Measurements from ENCODE around the gene TIMP2.

The TIMP2 gene

DNA sequence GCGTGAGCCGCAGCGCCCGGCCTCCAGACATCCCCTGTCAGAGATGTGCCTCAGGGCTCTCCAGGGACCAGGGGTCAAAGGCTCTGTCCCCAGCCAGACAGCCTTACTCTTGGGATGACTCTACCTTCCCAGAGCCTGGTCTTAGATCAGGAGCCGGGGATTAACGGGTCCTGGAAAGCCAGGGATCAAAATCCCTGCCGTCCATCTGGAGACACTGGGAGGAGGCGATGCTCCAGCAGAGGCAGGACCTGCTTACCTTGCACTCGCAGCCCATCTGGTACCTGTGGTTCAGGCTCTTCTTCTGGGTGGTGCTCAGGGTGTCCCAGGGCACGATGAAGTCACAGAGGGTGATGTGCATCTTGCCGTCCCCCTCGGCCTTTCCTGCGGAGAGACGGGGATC, 67.9 kb downstream of the TIMP2 start:
- no peak overlapping the region for H3K27ac ChIP-seq (ENCODE audit: low read length)
- H3K9me3 ChIP-seq (ENCODE audit: insufficient read depth, low read length), result no peaks in the 10 kb centered on the region
- no peaks in the 10 kb centered on the region for H3K4me1 ChIP-seq (ENCODE audit: low read length)
- no peaks in the 10 kb centered on the region for H3K36me3 ChIP-seq (replicated peaks; ENCODE audit: low read depth, low read length)
- H4K20me1 ChIP-seq (ENCODE audit: insufficient read depth, low read length), result no peaks in the 10 kb centered on the region
- no peak overlapping the region for H3K4me3 ChIP-seq (ENCODE audit: low read length)
- H3K4me2 ChIP-seq (ENCODE audit: low read length), result no peak overlapping the region
- TF ChIP-seq, protein P1, sequence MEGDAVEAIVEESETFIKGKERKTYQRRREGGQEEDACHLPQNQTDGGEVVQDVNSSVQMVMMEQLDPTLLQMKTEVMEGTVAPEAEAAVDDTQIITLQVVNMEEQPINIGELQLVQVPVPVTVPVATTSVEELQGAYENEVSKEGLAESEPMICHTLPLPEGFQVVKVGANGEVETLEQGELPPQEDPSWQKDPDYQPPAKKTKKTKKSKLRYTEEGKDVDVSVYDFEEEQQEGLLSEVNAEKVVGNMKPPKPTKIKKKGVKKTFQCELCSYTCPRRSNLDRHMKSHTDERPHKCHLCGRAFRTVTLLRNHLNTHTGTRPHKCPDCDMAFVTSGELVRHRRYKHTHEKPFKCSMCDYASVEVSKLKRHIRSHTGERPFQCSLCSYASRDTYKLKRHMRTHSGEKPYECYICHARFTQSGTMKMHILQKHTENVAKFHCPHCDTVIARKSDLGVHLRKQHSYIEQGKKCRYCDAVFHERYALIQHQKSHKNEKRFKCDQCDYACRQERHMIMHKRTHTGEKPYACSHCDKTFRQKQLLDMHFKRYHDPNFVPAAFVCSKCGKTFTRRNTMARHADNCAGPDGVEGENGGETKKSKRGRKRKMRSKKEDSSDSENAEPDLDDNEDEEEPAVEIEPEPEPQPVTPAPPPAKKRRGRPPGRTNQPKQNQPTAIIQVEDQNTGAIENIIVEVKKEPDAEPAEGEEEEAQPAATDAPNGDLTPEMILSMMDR (IDR thresholded peaks at IDR 0.05; ENCODE audit: low read depth, low read length), result no peak
- TF ChIP-seq EZH2phosphoT487 (IDR thresholded peaks at IDR 0.05; ENCODE audit: low read depth), result no peak
- no peaks in the 10 kb centered on the region for H3K79me2 ChIP-seq (ENCODE audit: low read length)
- H3K27me3 ChIP-seq (ENCODE audit: low read depth, low read length), result peaks cover 19% of the 10 kb centered on the region
- no peak overlapping the region for H2AFZ ChIP-seq (ENCODE audit: low read depth, low read length)
- H3K9ac ChIP-seq (ENCODE audit: low read length), result no peak overlapping the region

DNA sequence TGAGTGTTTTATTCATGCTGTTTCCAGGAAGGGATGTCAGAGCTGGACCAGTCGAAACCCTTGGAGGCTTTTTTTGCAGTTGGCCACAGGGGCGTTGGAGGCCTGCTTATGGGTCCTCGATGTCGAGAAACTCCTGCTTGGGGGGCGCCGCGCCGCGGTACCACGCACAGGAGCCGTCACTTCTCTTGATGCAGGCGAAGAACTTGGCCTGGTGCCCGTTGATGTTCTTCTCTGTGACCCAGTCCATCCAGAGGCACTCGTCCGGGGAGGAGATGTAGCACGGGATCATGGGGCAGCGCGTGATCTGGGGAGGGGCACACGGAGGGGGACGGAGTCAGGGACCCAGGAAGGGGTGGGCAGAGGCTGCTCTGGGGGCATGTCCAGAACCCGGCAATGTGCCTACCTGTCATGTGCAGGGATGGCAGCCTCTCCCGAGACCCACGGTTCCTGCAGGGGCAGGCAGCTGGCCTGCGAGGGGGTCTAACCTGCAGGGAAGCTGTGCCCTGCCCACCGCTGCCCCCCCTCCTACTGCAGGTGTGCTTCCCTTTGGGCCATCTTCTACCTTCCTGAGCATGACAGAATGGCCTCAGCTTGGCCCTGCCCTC, 69.5 kb downstream of the TIMP2 start:
- H2AFZ ChIP-seq (ENCODE audit: low read depth, low read length), result no peak overlapping the region
- no peaks in the 10 kb centered on the region for H3K4me1 ChIP-seq (ENCODE audit: low read length)
- no peaks in the 10 kb centered on the region for H4K20me1 ChIP-seq (ENCODE audit: insufficient read depth, low read length)
- no peak overlapping the region for H3K9ac ChIP-seq (ENCODE audit: low read length)
- no peak overlapping the region for H3K4me2 ChIP-seq (ENCODE audit: low read length)
- TF ChIP-seq, protein P1 (IDR thresholded peaks at IDR 0.05; ENCODE audit: low read depth, low read length), result no peak
- no peak for TF ChIP-seq EZH2phosphoT487 (IDR thresholded peaks at IDR 0.05; ENCODE audit: low read depth)
- no peaks in the 10 kb centered on the region for H3K79me2 ChIP-seq (ENCODE audit: low read length)
- H3K9me3 ChIP-seq (ENCODE audit: insufficient read depth, low read length), result no peaks in the 10 kb centered on the region
- H3K36me3 ChIP-seq (replicated peaks; ENCODE audit: low read depth, low read length), result no peaks in the 10 kb centered on the region
- H3K27me3 ChIP-seq (ENCODE audit: low read depth, low read length), result peaks cover 15% of the 10 kb centered on the region
- no peak overlapping the region for H3K4me3 ChIP-seq (ENCODE audit: low read length)
- H3K27ac ChIP-seq (ENCODE audit: low read length), result no peak overlapping the region

DNA sequence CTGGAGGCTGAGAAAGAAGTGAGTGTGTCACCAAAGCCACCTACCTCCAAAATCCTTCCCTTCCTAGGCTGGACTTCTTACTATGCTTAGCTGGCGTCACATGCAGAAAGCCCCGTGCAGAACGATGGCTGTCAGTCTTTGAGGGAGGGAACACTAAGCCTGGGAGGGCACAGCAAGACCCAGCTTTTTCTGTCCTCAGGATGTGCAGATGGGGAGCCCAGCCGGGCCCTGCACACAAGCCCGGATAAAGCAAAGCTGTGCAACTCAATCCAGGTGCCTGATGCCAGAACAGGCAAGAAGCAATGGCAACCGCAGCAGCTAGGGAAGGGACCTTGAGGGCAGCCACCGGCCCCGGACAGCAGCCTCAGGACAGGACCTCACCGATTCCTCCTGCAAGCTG, 70.7 kb downstream of the TIMP2 start:
- Histone ChIP-seq H3K79me2 (ENCODE audit: low read length) (no peaks in the 10 kb centered on the region), H3K27ac (ENCODE audit: low read length) (no peak overlapping the region), H2AFZ (ENCODE audit: low read depth, low read length) (no peak overlapping the region), H3K4me1 (ENCODE audit: low read length) (no peaks in the 10 kb centered on the region), H3K27me3 (ENCODE audit: low read depth, low read length) (peaks cover 11% of the 10 kb centered on the region), H4K20me1 (ENCODE audit: insufficient read depth, low read length) (no peaks in the 10 kb centered on the region), H3K36me3 (replicated peaks; ENCODE audit: low read depth, low read length) (no peaks in the 10 kb centered on the region), H3K9me3 (ENCODE audit: insufficient read depth, low read length) (no peaks in the 10 kb centered on the region), H3K4me2 (ENCODE audit: low read length) (no peak overlapping the region), H3K9ac (ENCODE audit: low read length) (no peak overlapping the region), H3K4me3 (ENCODE audit: low read length) (no peak overlapping the region)
- no peak for TF ChIP-seq EZH2phosphoT487 (IDR thresholded peaks at IDR 0.05; ENCODE audit: low read depth)

DNA sequence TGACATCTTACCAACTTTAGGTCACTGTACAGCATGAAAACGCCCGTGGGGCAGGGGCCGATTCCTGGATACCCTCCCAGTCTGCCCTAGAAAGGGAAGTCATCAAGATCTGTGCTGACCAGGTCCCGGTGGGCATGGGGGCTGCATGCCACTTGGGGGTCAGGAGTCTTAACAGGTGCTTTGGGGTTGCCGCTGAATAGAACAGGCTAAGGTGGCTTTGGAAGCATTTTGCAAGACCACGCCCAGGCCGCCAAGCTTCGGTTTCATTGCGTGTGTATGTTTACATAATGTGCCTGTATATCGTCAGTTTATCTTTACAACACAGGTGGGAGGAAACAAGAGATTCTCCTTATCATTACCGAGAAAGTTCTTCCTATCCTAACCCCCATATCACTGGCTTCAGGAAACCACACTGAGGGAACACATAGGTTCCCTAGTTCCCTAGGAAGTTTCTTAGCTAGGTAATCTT, 71.2 kb downstream of the TIMP2 start:
- Histone ChIP-seq H3K4me2 (ENCODE audit: low read length) (no peak overlapping the region), H3K4me1 (ENCODE audit: low read length) (no peaks in the 10 kb centered on the region), H3K9ac (ENCODE audit: low read length) (no peak overlapping the region), H3K27ac (ENCODE audit: low read length) (no peak overlapping the region), H4K20me1 (ENCODE audit: insufficient read depth, low read length) (no peaks in the 10 kb centered on the region), H3K27me3 (ENCODE audit: low read depth, low read length) (peaks cover 11% of the 10 kb centered on the region), H3K79me2 (ENCODE audit: low read length) (no peaks in the 10 kb centered on the region), H2AFZ (ENCODE audit: low read depth, low read length) (no peak overlapping the region), H3K4me3 (ENCODE audit: low read length) (no peak overlapping the region), H3K36me3 (replicated peaks; ENCODE audit: low read depth, low read length) (no peaks in the 10 kb centered on the region), H3K9me3 (ENCODE audit: insufficient read depth, low read length) (no peaks in the 10 kb centered on the region)
- TF ChIP-seq, protein P1 (IDR thresholded peaks at IDR 0.05; ENCODE audit: low read depth, low read length), result no peak
- no peak for TF ChIP-seq EZH2phosphoT487 (IDR thresholded peaks at IDR 0.05; ENCODE audit: low read depth)

All from OCI-LY3 (cell line).